Adrenal gland (tissue), 5 donors: ENCODE data around the gene KCNF1.

Source experiments
- POLR2A ChIP-seq, 2 donors: fragments of 450-650 bp; IDR thresholded peaks; one replicate each; pipeline ENCODE4 v1.6.1; 2017; ENCODE audit warnings: antibody characterized with exemption in 2 of 2, mild to moderate bottlenecking in 2 of 2, moderate library complexity in 1 of 2
- TF ChIP-seq, protein P1 (sequence below), 6 experiments: fragments of 450-650 bp in 4 of 6; fragments of 200-600 bp in 2 of 6; sonication (generic) in 1 of 6; IDR thresholded peaks; 1 replicate in 5 of 6; 2 replicates in 1 of 6; pipeline versions ENCODE4 v1.5.1 to v1.8.0; 2016 to 2021; ENCODE audit warnings: antibody characterized with exemption in 6 of 6, mild to moderate bottlenecking in 2 of 6, moderate library complexity in 1 of 6
- donor health status: DM: no; HTN: no; CAD: no.

GRCh38 chr2:10921525-10921924 is 9.8 kb downstream of the KCNF1 start:
- TF ChIP-seq, protein P1, sequence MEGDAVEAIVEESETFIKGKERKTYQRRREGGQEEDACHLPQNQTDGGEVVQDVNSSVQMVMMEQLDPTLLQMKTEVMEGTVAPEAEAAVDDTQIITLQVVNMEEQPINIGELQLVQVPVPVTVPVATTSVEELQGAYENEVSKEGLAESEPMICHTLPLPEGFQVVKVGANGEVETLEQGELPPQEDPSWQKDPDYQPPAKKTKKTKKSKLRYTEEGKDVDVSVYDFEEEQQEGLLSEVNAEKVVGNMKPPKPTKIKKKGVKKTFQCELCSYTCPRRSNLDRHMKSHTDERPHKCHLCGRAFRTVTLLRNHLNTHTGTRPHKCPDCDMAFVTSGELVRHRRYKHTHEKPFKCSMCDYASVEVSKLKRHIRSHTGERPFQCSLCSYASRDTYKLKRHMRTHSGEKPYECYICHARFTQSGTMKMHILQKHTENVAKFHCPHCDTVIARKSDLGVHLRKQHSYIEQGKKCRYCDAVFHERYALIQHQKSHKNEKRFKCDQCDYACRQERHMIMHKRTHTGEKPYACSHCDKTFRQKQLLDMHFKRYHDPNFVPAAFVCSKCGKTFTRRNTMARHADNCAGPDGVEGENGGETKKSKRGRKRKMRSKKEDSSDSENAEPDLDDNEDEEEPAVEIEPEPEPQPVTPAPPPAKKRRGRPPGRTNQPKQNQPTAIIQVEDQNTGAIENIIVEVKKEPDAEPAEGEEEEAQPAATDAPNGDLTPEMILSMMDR (IDR thresholded peaks at IDR 0.05): no peak
- TF ChIP-seq POLR2A (IDR thresholded peaks at IDR 0.05): no peak
